HepG2 (cell line): ENCODE results near the gene RASSF4. TPM values are rescaled to one million over a fixed set of nuclear protein-coding genes. Genes with fewer than 3 reads are reported as not detected.

Source experiments
- ATAC-seq: fragments of 200-7000 bp; cut with Tn5 transposase; 3 replicates; pipeline ENCODE4 v1.9.1; 2020; ENCODE audit warnings: mild to moderate bottlenecking, moderate library complexity
- BruUV-seq: library from RNA; stranded (reverse); fragments of 400-500 nt; replicated peaks from 2 replicates; lab custom pipeline; 2021; lab: Mats Ljungman, UMichigan
- CTCF ChIA-PET: fragments of 300-600 bp; formaldehyde crosslinking; extraction: SDS; loops from one replicate; lab custom pipeline; 2021; ENCODE audit warnings: low total read pairs, inconsistent platforms, low intra/inter-chr PET ratio; lab: Yijun Ruan, JAX
- POLR2A ChIA-PET: fragments of 350-600 bp; sonication (Branson Sonifier 250); formaldehyde crosslinking; loops from one replicate; lab custom pipeline; 2020; ENCODE audit warnings: antibody characterized with exemption, inconsistent platforms; lab: Yijun Ruan, JAX
- DNase-seq: peaks from one replicate; pipeline ENCODE4 v3.0.0-alpha.2; 2015; ENCODE audit warnings: low spot score
- FAIRE-seq: peaks from 3 replicates; lab custom pipeline; 2011; peaks lifted over from hg19 to GRCh38; lab: Jason Lieb, UNC
- H2AFZ ChIP-seq: one replicate; pipeline ENCODE4 v1.6.1; 2011; ENCODE audit warnings: low read length, inconsistent platforms
- H3K27ac ChIP-seq: fragments of 300-600 bp; 3 replicates; pipeline ENCODE4 v1.8.0; 2011; ENCODE audit warnings: mixed run types, mild to moderate bottlenecking, mixed read lengths, low read length, inconsistent platforms; ENCODE audit not compliant: insufficient read depth; ENCODE audit errors: extremely low read length
- H3K27me3 ChIP-seq, 2 experiments: fragments of 200-600 bp in 1 of 2; 2 replicates in 1 of 2; 3 replicates in 1 of 2; pipeline versions ENCODE4 v1.6.0 to v1.8.0; 2011; ENCODE audit warnings: low read length in 2 of 2, mild to moderate bottlenecking in 2 of 2, moderate library complexity in 2 of 2, inconsistent platforms in 1 of 2; ENCODE audit not compliant: insufficient read depth in 2 of 2, control insufficient read depth in 1 of 2
- H3K36me3 ChIP-seq, 2 experiments: fragments of 200-600 bp in 1 of 2; replicated peaks in 1 of 2; 2 replicates in 1 of 2; 3 replicates in 1 of 2; pipeline versions ENCODE4 v1.5.1 to v1.8.0; 2011; ENCODE audit warnings: low read length in 2 of 2, inconsistent platforms in 1 of 2; ENCODE audit not compliant: insufficient read depth in 2 of 2, control insufficient read depth in 1 of 2
- H3K4me1 ChIP-seq: 2 replicates; pipeline ENCODE4 v1.5.1; 2012; ENCODE audit warnings: low read length, inconsistent platforms; ENCODE audit not compliant: insufficient read depth
- H3K4me2 ChIP-seq: 2 replicates; pipeline ENCODE4 v1.6.0; 2011; ENCODE audit warnings: low read depth, low read length, inconsistent platforms
- H3K4me3 ChIP-seq, 3 experiments: fragments of 200-600 bp in 1 of 3; sonication (generic), shearing (Covaris generic) in 1 of 3; replicated peaks in 1 of 3; 2 replicates each; pipeline ENCODE4 v1.5.1; 2011 to 2016; ENCODE audit warnings: low read length in 3 of 3, inconsistent platforms in 2 of 3, low read depth in 2 of 3, mild to moderate bottlenecking in 2 of 3, control low read depth in 1 of 3, mixed read lengths in 1 of 3; ENCODE audit not compliant: insufficient read depth in 1 of 3
- H3K79me2 ChIP-seq: one replicate; pipeline ENCODE4 v1.6.1; 2011; ENCODE audit warnings: low read length, inconsistent platforms; ENCODE audit not compliant: insufficient read depth
- H3K9ac ChIP-seq: 2 replicates; pipeline ENCODE4 v1.6.0; 2011; ENCODE audit warnings: mild to moderate bottlenecking, low read depth, low read length, inconsistent platforms; ENCODE audit not compliant: insufficient read depth
- H3K9me3 ChIP-seq: 2 replicates; pipeline ENCODE4 v1.5.1; 2012; ENCODE audit warnings: mild to moderate bottlenecking, low read length
- H4K20me1 ChIP-seq: 2 replicates; pipeline ENCODE4 v1.6.0; 2011; ENCODE audit warnings: inconsistent platforms, mild to moderate bottlenecking, low read length, moderate library complexity; ENCODE audit not compliant: insufficient read depth
- CAMTA2 ChIP-seq: sonication (generic); formaldehyde crosslinking; IDR thresholded peaks from 2 replicates; pipeline ENCODE4 v1.4.0; 2020; ENCODE audit warnings: mild to moderate bottlenecking, missing genetic modification reagents, borderline replicate concordance
- CHD2 ChIP-seq: IDR thresholded peaks from 2 replicates; pipeline ENCODE4 v1.6.1; 2011; ENCODE audit warnings: low read depth, low read length, improper control_type of control experiment
- IRX3 ChIP-seq: sonication (generic); formaldehyde crosslinking; IDR thresholded peaks from 2 replicates; pipeline ENCODE4 v1.8.1; 2023; ENCODE audit warnings: mild to moderate bottlenecking, low read depth, missing genetic modification reagents, borderline replicate concordance
- KAT2B ChIP-seq: fragments of 150-350 bp; IDR thresholded peaks from 2 replicates; pipeline ENCODE4 v1.6.1; 2014; ENCODE audit warnings: low read depth, low read length, borderline replicate concordance
- KDM2A ChIP-seq: sonication (generic); formaldehyde crosslinking; IDR thresholded peaks from 2 replicates; pipeline ENCODE4 v1.4.0; 2020; ENCODE audit warnings: low read depth, missing genetic modification reagents, borderline replicate concordance
- MAFG ChIP-seq: sonication (generic); formaldehyde crosslinking; IDR thresholded peaks from 2 replicates; pipeline ENCODE4 v1.5.1; 2020; ENCODE audit warnings: mild to moderate bottlenecking, missing genetic modification reagents
- SIX1 ChIP-seq: sonication (generic); formaldehyde crosslinking; IDR thresholded peaks from 2 replicates; pipeline ENCODE4 v1.4.0; 2020; ENCODE audit warnings: missing genetic modification reagents, borderline replicate concordance
- SKI ChIP-seq: fragments of 450-650 bp; IDR thresholded peaks from one replicate; pipeline ENCODE4 v1.6.1; 2018; ENCODE audit warnings: mild to moderate bottlenecking; ENCODE audit not compliant: partially characterized antibody
- ZNF660 ChIP-seq: sonication (generic); formaldehyde crosslinking; IDR thresholded peaks from 2 replicates; pipeline ENCODE4 v1.5.1; 2020; ENCODE audit warnings: mild to moderate bottlenecking, low read depth, missing genetic modification reagents, borderline replicate concordance
- ZNF839 ChIP-seq: sonication (generic); formaldehyde crosslinking; IDR thresholded peaks from 2 replicates; pipeline ENCODE4 v1.4.0; 2020; ENCODE audit warnings: missing genetic modification reagents, mild to moderate bottlenecking, borderline replicate concordance
- WGBS: methylation state at CpG from one replicate; pipeline ENCODE4 v1.1.6; 2017; ENCODE audit warnings: low lambda C conversion rate; 5-methylcytosine and 5-hydroxymethylcytosine counted together
- in situ Hi-C: cut with HindIII; loops from 2 replicates; pipeline ENCODE4 v1.10.0; 2017; ENCODE audit warnings: low pct_unique_long_range_greater_than_20kb; ENCODE audit not compliant: extremely low pct_ligation_motif_present
- intact Hi-C: fragments of 100-400 bp; cut with micrococcal nuclease; formaldehyde crosslinking; loops from one replicate; pipeline ENCODE4 v1.10.0; 2022; ENCODE audit not compliant: unreplicated experiment
- polyA plus RNA-seq, 8 experiments: library from polyadenylated mRNA; depleted of rRNA in 3 of 8; stranded (reverse) in 7 of 8; unstranded in 1 of 8; fragments of >200 nt; fragmentation: Illumina TruSeq in 4 of 8; extraction: Trizol in 4 of 8; gene quantifications; 2 replicates each; pipeline versions ENCODE4 v1.2.1 to v1.2.3, GENCODE V29; 2011 to 2016; ENCODE audit warnings: low read depth in 4 of 8, missing spikeins in 1 of 8, mixed read lengths in 1 of 8; ENCODE audit not compliant: insufficient read depth in 1 of 8
- total RNA-seq, 5 experiments: library from RNA; depleted of rRNA; stranded (reverse); fragments of >200 nt; fragmentation: Illumina TruSeq; extraction: Trizol; gene quantifications; 2 replicates each; pipeline ENCODE4 v1.2.3, GENCODE V29; 2016; ENCODE audit warnings: low read depth in 1 of 5
- TF ChIP-seq, protein P1 (sequence below): sonication (generic); formaldehyde crosslinking; IDR thresholded peaks from 2 replicates; pipeline ENCODE4 v1.5.1; 2020; ENCODE audit warnings: missing genetic modification reagents, mild to moderate bottlenecking, borderline replicate concordance

RASSF4 gene
- total and polyA plus RNA-seq, 2 of the 13 experiments (the other 11 are each of a cell fraction or from before 2014, with no cell fraction given), result 34.0 to 51.7 TPM

DNA sequence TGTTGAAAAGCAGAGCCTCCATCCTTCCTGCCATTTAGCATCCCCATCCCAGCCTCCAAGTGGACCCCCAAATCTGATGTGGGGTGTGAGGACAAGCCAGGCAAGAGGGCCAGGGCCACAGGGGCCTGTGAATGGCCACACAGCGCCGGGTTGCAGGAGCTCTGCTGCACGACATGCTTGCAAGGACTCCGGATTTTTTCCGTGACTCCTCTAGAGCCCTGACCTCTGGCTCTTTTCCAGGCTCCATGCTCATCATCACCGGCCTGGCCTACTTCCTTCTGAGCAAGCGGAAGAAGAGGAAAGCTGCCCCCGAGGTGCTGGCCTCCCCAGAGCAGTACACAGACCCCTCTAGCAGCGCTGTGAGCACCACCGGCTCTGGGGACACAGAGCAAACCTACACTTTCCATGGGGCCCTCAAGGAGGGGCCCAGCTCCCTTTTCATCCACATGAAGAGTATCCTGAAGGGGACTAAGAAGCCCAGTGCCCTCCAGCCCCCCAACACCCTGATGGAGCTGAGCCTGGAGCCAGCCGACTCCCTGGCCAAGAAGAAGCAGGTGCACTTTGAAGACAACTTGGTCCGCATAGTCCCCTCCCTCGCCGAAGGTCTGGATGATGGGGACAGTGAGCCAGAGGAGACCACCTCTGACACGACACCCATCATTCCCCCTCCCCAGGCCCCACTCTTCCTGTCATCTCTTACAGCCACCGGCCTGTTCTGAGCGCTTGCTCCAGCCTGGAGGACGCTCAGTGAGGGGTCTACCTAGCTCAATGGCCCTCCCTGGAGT lies 25.0 kb upstream of the RASSF4 start:
- TF ChIP-seq ZNF839 (CRISPR knock-in tag), result no peak
- no peak for TF ChIP-seq MAFG (CRISPR knock-in tag)
- TF ChIP-seq CHD2, result no peak
- TF ChIP-seq SIX1 (CRISPR knock-in tag), result no peak
- TF ChIP-seq CAMTA2 (CRISPR knock-in tag), result no peak
- TF ChIP-seq, protein P1, sequence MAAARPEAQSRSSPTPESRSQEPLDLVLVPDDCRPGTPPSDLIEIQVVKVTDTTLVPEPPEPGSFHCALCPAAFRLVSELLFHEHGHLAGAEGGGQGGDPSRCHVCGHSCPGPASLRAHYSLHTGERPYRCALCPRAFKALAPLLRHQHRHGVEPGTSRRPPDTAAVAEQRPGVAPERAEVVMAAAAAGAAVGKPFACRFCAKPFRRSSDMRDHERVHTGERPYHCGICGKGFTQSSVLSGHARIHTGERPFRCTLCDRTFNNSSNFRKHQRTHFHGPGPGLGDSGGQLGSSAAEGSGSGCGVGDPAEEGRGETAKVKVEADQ, result no peak
- TF ChIP-seq IRX3 (CRISPR knock-in tag), result no peak
- TF ChIP-seq ZNF660, result no peak
- no peak for TF ChIP-seq SKI
- TF ChIP-seq KDM2A (CRISPR knock-in tag), result no peak
- no peak for TF ChIP-seq KAT2B
- H3K9me3 ChIP-seq, result no peaks in the 10 kb centered on the region
- 94% methylated on average over 9 of the region's 18 CpGs for WGBS
- in situ Hi-C loops (loop anchor here (5.0 kb wide), 1 partner anchor 43 kb away; the partner anchor contains the start of gene DEPP1), intact Hi-C loops (loop anchor here (1.0 to 5.0 kb wide), 3 partner anchors 25 to 58 kb away; partner anchors contain the start of gene RASSF4)
- no peak overlapping the region for H3K27ac ChIP-seq
- ATAC-seq, result no peak
- H3K79me2 ChIP-seq, result no peaks in the 10 kb centered on the region
- no peak overlapping the region for H3K4me2 ChIP-seq
- H3K9ac ChIP-seq, result no peak overlapping the region
- BruUV-seq, result no TSS peak
- FAIRE-seq, result no peak
- no peaks in the 10 kb centered on the region for H3K36me3 ChIP-seq
- no peaks in the 10 kb centered on the region for H4K20me1 ChIP-seq
- ChIA-PET CTCF (interaction anchor here (3.1 kb wide), 2 partner anchors 40 to 56 kb away, joined by 16 to 64 read pairs; no protein-coding TSS in a partner anchor), POLR2A (interaction anchor here (1.2 to 7.1 kb wide), 4 partner anchors 18 to 61 kb away, joined by 4 to 215 read pairs (median 94); partner anchors contain the start of genes DEPP1 and RASSF4)
- DNase-seq, result no peak
- H2AFZ ChIP-seq, result no peak overlapping the region
- peaks cover 81% of the 10 kb centered on the region for H3K4me1 ChIP-seq
- H3K27me3 ChIP-seq, result no peaks in the 10 kb centered on the region
- H3K4me3 ChIP-seq, result no peak overlapping the region
